HG03521 (cell line): ENCODE results near the gene MBD3.
A peak's percentile ranks its signal among the peaks of the same experiment; 100 is the strongest.
"Not testable (repeated sequence)": the region's sequence is repeated elsewhere in the genome, so short reads cannot be mapped to it uniquely, and the experiment has no call there.

Source experiments
- ATAC-seq: cut with Tn5 transposase; IDR thresholded peaks from one replicate; pipeline ENCODE4 v1.9.1; 2021; ENCODE audit warnings: mild to moderate bottlenecking, moderate library complexity; ENCODE audit not compliant: unreplicated experiment

MBD3 gene, protein sequence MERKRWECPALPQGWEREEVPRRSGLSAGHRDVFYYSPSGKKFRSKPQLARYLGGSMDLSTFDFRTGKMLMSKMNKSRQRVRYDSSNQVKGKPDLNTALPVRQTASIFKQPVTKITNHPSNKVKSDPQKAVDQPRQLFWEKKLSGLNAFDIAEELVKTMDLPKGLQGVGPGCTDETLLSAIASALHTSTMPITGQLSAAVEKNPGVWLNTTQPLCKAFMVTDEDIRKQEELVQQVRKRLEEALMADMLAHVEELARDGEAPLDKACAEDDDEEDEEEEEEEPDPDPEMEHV

GRCh38 chr19:1592755-1593500, at the start of gene MBD3:
Gene MBD3, minus strand, starts transcription at chr19:1592865. Its CDS starts 234 bp downstream, at chr19:1592631.
- peak; percentile 69 for ATAC-seq

GRCh38 chr19:1640893-1641448, 48.3 kb upstream of the MBD3 start:
- ATAC-seq, result not testable (repeated sequence)

DNA sequence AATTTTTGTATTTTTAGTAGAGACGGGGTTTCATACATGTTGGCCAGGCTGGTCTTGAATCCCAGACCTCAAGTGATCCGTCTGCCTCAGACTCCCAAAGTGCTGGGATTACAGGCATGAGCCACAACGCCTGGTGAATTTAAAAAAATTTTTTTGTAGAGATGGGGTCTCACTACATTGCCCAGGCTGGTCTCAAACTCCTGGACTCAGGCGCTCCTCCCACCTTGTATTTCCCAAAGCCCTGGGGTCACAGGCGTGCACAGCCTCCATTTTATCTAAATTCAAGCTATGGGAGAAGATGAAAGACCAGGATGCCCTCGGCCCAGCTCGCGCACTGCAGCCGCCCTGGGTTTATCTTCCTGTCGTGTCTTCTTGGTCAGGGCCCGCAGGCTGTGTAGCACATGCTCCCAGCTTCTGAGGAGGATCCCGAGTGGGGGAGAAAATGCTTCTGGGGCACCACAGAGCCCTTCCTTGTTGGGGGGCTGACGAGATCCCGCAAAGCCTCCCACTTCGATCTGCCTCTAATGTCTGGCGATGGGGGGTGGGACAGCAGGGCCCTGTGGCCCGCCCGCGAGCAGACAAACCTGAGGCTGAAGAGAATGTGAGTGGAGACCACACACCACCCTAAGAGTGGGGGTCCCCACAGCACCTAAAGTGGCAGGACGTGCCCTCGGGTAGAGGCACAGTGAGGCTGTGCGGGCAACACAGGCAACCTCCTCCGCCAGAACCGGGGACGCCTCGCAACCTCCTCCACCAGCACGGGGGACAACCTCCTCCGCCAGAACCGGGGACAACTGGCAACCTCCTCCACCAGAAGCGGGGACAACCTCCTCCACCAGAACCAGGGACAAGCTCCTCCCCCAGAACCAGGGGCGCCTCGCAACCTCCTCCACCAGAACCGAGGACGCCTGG, 43.9 kb upstream of the MBD3 start:
- no peak for ATAC-seq

- no peak for ATAC-seq
These were observed 42.2 kb upstream of the MBD3 start for GRCh38 chr19:1634938-1635243.

- no peak for ATAC-seq
These were observed 41.7 kb upstream of the MBD3 start for GRCh38 chr19:1634242-1634937.

GRCh38 chr19:1633269-1633826, 40.7 kb upstream of the MBD3 start:
- ATAC-seq, result no peak

DNA sequence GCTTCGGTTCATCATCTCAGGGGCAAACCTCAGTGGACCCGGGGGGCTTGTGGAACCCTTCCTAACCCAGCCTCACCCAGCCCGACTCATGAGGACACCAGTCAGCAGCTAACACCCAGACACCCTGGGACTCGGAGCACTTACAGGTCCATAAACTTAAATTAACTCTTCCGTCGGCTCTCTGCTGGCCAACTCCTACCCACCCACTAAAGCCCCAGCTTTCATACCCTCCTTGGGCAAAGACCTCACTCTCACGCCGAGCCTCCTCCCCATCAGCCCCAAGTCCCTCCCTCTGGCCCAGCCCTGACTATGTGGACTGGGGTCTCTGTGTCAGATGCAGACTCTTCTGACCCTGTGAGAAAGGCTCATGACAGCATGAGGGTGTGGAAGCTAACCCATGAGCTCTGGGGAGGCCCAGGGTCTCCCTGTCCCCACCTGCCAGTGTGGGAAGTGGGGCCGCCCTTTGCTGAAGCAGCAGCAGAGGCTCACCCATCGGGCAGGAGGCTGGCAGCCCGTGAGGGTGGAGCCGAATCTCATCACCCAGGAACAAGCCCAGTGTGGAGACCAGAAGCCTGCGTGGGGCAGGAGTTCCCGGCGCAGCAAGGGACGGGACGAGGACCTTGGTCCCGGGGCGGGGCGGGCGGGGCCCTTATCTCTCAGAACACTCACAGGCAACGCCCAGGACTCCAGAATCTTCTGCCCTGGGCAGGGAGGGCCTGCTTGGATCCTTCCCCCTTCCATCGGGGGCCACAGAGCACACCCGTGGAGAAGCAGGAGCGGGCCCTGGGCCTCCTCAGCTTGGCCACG, 40.0 kb upstream of the MBD3 start:
- ATAC-seq, result no peak

DNA sequence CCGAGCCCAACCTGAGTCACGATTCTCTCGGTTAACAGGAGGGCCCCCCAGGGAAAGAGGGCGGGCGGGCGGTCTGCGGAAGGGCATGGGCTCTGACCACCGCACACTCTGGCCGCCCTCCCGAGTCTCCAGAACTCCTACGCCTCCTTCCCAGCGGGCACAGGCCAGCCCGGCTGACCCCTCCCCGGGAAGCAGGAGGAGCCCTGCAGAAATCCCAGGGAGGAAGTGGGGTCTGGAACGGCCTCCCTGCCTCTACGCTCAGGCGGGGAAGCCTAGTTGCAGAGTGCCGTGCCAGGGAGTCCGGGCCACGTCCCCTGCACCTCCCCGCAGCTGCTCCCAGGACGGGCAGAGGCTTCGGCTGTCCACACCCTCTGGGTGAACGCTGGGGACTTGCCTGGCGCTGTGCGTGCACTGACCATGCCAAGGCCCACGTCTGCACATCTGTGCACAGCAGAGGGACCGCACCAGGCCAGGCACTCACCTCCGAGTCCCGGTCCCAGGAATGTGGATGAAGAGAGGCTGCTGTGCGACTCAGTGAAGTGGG, 39.0 kb upstream of the MBD3 start:
- no peak for ATAC-seq

- no peak for ATAC-seq
These were observed 38.1 kb upstream of the MBD3 start for GRCh38 chr19:1630811-1631210.

DNA sequence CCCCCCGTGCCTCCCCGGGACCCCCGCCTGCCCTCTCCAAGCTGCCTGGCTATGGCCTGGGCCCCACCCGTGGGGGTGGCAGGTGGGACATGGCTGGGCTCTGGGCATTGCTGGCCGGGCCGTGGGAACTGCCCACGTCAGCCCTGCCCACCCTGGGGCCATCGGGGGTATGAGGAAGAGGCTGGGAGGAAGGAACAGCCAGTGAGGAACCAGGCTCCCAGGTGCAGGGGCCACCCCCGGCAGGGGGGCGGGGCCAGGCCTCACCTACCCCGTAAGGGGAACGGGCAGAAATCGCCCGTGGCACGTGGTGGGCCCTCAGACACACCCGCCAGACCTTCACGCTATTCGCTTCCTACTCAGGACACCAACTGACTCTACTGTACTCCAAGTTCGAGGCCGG, 37.3 kb upstream of the MBD3 start:
- ATAC-seq, result no peak

- ATAC-seq, result no peak
These were observed 36.7 kb upstream of the MBD3 start for GRCh38 chr19:1629256-1629808.

DNA sequence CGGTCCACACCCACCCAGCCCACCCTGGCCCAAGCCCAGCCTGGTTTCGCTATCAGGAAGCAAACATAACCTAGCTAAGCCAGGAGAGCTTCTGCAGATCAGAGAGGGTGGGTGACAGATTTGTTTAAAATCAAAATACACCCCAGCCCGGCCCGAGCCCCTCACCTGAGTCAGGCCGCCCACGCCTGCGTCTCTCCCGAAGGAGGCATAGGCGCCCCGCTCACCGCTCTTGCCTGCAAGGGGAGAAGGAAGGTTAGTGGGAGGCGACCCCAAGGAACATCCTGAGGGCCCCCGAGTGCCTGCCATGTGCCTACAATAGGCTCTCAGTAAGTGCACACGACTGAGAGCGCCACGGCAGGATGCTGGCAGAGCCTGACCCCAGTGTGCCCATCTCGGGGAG, 34.5 kb upstream of the MBD3 start:
- no peak for ATAC-seq

- no peak for ATAC-seq
These were observed 33.8 kb upstream of the MBD3 start for GRCh38 chr19:1626417-1627010.

- ATAC-seq, result no peak
These were observed 31.8 kb upstream of the MBD3 start for GRCh38 chr19:1624458-1624857.

GRCh38 chr19:1622541-1622940, 29.9 kb upstream of the MBD3 start:
- no peak for ATAC-seq

- ATAC-seq, result no peak
These were observed 29.3 kb upstream of the MBD3 start for GRCh38 chr19:1622007-1622406.

DNA sequence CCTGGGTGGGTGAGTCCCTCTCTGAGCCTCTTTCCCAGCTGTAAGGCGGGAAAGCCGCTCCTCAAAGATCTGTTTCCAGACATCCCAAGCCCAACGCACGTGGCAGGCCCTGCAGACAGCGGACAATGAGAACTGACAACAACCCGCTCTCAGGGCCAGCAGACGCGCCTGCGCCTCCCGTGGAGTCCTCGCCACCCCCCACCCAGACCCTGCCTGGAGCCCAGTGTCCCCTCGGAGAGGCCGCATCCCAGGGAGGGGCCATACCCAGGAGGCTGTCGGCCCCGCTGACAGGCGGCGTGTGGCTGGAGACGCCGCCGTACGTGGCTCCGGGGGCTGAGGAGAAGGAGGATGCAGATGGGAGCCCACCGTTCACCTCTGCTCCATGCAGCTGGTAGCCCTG, 28.9 kb upstream of the MBD3 start:
- ATAC-seq, result no peak

GRCh38 chr19:1621021-1621420, 28.4 kb upstream of the MBD3 start:
- no peak for ATAC-seq

- ATAC-seq, result no peak
These were observed 27.8 kb upstream of the MBD3 start for GRCh38 chr19:1620502-1620901.
